Measurements from ENCODE around the gene ZNF488.

The ZNF488 gene

DNA sequence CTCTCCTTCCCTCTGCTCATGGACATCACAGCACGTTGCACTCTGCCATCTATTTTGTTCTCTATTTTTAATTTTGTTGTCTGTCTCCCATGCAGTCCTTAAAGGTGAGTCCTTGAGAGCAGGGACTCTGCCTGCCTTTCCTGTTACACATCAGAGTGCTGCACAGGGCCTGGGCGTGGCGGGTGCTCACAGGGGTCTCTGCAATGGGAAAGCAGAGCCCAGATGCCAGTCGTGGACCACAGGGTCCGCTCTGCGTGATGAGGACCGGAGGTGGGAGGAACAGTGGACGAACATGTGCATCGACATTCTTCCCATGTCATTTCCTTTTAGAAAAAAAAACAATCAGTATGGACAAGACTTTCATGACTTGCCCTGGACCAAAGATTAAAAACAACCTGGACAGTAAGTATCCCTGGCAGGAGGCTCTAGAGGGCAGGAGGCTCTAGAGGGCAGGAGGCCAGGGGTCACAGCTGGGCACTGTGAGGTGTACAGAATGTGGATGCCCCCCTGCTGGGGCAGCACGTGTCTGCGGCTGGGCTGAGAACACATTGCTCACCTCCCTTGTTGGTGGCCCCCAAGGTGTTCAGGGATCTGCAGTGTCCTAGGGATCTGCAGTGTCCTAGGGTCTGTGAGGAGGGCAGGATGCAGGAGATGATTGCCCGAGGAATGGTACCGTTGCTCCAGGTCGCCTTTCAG lies 29.6 kb upstream of the ZNF488 start:
- H3K4me3 ChIP-seq (replicated peaks; ENCODE audit: low read depth, low read length): no peak overlapping the region
- DNase-seq (ENCODE audit: low read depth): no peak
- TF ChIP-seq, protein P1, sequence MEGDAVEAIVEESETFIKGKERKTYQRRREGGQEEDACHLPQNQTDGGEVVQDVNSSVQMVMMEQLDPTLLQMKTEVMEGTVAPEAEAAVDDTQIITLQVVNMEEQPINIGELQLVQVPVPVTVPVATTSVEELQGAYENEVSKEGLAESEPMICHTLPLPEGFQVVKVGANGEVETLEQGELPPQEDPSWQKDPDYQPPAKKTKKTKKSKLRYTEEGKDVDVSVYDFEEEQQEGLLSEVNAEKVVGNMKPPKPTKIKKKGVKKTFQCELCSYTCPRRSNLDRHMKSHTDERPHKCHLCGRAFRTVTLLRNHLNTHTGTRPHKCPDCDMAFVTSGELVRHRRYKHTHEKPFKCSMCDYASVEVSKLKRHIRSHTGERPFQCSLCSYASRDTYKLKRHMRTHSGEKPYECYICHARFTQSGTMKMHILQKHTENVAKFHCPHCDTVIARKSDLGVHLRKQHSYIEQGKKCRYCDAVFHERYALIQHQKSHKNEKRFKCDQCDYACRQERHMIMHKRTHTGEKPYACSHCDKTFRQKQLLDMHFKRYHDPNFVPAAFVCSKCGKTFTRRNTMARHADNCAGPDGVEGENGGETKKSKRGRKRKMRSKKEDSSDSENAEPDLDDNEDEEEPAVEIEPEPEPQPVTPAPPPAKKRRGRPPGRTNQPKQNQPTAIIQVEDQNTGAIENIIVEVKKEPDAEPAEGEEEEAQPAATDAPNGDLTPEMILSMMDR (IDR thresholded peaks at IDR 0.05; ENCODE audit: low read length, missing control alignments): no peak

DNA sequence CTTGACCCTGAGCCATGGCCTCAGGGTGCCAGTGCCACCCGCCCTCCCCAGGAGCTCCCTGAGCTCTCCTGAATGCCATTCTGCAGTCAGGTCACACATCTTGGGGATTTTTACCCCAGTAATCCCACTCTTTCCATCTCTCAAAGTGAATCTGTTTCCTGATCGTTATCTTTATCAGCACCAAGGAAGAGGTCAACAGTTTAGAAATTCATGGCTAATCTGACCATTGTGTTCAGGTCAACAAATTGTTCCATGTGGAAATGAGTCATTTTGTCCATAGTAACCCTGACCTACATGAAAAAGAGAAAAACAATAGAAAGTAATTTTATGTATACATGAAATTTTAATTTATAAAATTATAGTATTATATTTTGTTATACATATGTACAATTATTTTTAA lies 28.8 kb upstream of the ZNF488 start:
- no peak overlapping the region for H3K4me3 ChIP-seq (replicated peaks; ENCODE audit: low read depth, low read length)
- DNase-seq (ENCODE audit: low read depth): peak; percentile 43
- TF ChIP-seq, protein P1 (IDR thresholded peaks at IDR 0.05; ENCODE audit: low read length, missing control alignments): no peak

DNA sequence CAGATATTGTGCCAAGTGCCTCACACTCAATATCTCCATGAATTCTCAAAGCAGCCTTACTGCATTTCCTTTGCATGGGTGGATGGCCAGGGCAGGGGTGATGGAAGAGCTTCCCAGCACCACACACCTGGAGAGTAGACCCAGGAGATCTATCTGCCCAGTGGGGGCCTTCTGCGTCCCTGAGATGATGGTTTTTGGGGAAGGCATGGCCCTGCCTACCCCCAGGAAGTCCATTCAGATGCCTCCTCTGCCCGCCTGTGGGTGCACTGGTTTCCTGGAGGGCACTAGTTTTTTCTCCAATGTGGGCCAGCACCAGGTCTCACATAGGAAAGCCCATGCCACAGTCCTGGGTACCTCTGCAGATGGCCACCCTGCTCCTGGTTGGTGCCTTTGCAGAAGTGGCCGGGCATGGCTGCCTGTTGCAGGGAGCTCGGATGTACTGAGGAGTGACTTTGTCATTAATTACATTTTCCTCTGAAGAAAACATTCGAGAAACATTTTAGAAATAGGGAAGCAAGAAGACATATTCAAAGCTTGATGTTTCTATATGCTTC lies 28.2 kb upstream of the ZNF488 start:
- TF ChIP-seq, protein P1 (IDR thresholded peaks at IDR 0.05; ENCODE audit: low read length, missing control alignments): no peak

DNA sequence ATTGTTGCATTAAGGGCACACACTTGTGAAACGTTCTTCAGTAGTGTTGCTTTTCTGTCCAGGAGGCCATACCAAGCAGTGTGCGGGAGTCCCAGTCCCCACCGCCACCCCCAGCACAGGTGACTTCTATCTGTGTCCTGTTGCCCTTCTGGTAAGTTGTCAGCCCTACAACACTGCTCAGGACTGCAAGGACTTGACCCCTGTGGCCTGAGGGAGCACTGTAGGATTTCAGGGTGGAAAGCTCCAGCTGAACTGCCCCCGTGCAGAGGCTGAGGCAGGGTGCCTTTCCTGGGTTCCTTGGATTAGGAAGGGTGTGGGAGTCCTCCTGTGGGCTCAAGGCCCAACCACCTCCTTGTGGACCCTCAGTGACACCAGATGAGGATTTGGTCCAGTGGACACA lies 26.8 kb upstream of the ZNF488 start:
- no peak for DNase-seq (ENCODE audit: low read depth)
- no peak overlapping the region for H3K4me3 ChIP-seq (replicated peaks; ENCODE audit: low read depth, low read length)
- TF ChIP-seq, protein P1 (IDR thresholded peaks at IDR 0.05; ENCODE audit: low read length, missing control alignments): no peak

More for the DNA sequence above, 28.2 kb upstream of the ZNF488 start:
- H3K4me3 ChIP-seq (replicated peaks; ENCODE audit: low read depth, low read length): no peak overlapping the region
- no peak for DNase-seq (ENCODE audit: low read depth)

DNA sequence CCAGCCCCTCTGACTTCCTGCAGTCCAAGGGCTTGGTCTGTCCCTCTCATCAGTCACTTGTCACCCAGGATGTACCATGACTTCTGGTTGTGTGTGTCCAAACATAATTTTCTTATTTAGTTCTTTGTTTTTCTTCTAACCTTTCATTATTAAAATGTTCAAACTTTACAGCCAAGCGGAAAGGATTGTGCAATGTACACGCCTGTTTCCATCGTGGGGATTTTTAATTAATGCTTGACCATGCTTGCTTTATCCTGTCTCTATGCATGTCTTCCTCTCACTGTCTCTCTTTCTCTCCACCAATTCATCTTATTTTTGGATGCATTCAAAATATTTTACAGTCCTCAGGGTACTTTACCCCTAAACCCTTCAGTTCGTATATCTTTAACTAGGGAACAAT lies 26.2 kb upstream of the ZNF488 start:
- TF ChIP-seq, protein P1 (IDR thresholded peaks at IDR 0.05; ENCODE audit: low read length, missing control alignments): no peak
- no peak for DNase-seq (ENCODE audit: low read depth)
- no peak overlapping the region for H3K4me3 ChIP-seq (replicated peaks; ENCODE audit: low read depth, low read length)

DNA sequence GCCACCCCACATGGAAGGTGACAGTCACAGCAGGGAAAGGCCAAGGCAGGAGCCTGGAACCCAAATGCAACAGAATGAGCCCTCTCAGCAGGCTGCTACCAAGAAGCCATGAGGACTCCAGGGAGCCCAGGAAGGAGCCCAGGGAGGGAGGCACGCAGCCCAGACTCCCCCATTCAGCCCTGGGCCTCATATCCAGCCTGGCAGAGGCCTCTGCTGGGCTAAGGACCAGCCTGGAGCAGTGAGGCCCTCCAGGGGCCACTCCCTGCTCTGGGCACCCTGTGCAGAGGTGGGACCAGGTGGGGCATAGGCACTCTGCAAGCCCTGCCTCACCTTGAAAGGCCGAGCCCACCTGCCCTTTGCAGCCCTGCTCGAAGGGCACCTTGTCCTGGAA lies 25.8 kb upstream of the ZNF488 start:
- no peak for DNase-seq (ENCODE audit: low read depth)
- TF ChIP-seq, protein P1 (IDR thresholded peaks at IDR 0.05; ENCODE audit: low read length, missing control alignments): no peak

More for the DNA sequence above, 25.8 kb upstream of the ZNF488 start:
- H3K4me3 ChIP-seq (replicated peaks; ENCODE audit: low read depth, low read length): no peak overlapping the region
